ENCODE data around the gene TMEM132E.

Gene TMEM132E

GRCh38 chr17:34665819-34666763 is 86.7 kb downstream of the TMEM132E start:
- DNase-seq, result no peak

GRCh38 chr17:34667656-34668055 is 88.3 kb downstream of the TMEM132E start:
- peak in 4 of 14 donors; percentile 3 to 76 (median 20) for DNase-seq

DNA sequence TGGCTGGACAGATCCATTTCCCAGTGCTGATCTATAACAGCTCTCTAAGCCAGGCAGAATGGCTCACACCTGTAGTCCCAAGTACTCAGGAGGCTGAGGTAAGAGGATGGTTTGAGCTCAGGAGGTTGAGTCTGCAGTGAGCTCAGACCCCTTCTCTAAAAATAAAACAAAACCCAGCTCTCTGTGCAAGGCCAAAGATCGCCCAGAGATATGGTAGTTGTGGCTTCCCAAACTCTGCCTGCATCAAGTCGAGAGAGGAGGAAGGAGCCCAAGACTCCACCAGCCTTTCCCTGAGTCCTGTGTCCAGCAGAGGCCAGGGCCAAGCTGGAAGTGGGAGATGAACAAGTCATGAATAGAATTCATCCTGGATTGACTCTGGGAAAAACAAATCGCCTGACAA is 88.8 kb downstream of the TMEM132E start:
- no peak for DNase-seq

- DNase-seq, result no peak
Measured at GRCh38 chr17:34669511-34669910, 90.1 kb downstream of the TMEM132E start.

DNA sequence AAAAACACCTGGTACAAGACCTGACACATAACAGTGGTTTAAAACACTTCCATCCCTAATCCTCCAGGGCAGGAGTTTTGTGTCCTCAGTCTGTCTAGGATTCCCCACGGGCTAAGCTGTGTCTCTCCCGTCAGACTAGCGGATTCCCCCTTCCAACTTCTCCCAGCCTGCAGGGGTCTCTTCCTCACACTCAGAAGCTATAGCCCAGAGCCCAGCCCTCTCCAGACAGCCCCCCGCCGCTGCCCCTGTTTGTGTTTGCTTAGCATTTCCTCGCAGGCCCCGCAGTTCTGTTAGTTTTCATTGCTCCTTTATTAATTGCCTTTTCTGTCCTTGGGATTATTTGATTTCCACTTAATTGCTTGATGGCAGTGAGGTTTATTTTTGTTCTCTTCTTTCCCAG is 91.2 kb downstream of the TMEM132E start:
- DNase-seq, result no peak

DNA sequence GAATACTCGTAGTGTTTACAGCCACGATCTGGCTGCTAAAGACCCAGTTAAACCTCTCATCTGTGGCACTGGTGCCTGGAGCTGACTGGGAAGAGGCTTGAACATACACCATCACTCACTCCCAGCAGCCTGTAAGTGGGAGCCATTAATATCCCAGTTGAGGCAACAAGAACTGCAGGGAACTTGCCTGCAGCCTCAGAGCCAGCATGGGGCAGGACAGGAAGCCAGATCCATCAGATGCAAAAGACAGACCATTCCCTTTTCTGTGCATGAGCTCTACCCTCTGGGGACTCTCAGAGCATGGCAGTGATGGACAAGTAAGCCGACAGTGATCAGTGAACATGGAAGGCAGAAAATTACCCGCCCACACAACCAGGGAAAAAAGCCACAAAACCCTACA is 91.8 kb downstream of the TMEM132E start:
- no peak for DNase-seq

DNA sequence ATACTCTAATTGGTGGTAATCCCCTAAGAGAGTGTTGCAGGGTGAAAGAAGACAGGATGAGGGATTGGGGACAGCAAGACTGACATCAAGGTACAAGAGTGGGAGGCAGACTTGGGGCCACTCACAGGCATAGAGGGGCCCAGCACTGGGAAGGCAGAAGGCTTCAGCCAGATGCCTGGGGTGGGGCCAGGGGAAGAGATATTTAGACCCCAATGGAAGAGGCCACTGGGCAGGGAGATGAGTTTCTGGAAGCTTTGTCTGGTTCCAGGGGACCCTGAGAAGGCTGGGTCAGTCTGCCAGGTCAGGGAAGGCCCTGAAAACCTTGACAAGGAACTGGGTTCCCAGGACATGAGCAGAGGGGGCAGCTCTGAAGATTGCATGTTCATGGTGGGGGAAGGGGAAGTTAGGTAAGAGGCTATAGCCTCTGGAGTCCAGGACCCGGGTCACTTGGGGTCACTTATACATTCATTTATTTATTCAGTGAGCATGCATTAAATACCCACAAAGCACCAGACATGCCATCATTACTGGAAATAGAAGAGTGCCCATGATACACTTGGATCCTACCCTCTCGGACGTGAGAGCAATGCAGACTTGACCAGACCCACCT is 92.9 kb downstream of the TMEM132E start:
- DNase-seq, result no peak

GRCh38 chr17:34673516-34673915 is 94.1 kb downstream of the TMEM132E start:
- DNase-seq, result peak in 1 of 14 donors; percentile 88

DNA sequence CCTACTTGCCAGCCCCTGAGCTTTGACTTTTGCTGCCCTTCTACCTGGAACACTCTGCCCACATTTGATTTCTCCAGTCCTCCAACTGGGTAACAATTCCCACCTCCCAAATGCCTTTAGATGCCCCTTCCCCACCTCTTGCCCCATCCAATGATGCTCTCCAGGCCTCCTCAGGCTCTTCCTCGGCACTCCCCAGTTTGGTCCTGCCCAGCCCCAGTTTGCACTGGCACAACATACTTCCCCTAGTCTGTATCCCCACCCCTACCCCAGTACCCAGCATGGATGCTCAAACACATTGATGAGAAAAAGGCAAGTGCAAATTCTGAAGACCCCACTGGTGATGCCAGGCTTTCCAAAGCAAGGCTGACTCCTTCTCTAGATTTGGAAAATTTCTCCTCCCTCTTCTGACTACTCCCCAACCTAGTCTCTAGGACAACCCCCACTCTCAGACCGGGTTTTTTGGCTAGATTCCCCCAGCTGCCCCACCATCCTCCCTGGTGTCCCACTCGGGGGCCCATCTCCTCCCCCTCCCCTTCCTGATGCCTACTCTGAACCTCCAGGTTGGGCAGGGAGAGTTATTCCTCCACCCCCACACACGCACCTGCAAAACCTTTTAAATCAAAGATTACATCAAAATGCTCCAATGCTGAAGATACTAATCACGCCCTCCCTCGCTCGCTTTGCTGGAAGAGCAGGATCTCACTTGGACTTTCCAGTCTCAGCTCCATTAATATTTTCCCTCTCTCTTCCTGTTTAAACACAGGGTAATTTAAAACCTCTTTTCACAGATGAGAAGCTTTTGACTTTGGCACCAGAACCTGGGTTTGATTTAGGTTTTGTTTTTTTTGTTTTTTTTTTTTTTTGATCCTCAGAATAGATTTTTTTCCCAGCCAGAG is 94.9 kb downstream of the TMEM132E start:
- no peak for DNase-seq

GRCh38 chr17:34675143-34675542 is 95.8 kb downstream of the TMEM132E start:
- DNase-seq, result no peak

DNA sequence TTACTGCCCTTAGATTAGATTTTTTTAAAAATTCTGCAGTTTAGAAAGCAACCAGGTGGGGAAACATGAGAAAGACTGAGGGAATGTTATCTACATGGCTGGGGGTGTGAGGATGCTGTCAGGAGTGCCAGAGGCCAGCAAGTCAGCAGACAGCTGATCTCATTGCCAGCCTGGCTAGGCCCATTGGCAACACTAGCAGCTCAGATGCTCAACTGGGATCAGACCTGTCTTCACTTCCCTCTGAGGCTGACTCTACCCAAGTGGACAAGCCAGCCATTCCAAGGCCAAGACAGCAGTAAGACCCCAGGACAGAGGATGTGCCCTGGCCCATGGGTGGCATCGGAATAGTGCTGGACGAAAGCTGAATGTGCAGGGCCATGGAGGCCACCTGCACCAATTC is 96.2 kb downstream of the TMEM132E start:
- DNase-seq, result peak in 1 of 14 donors; percentile 27

DNA sequence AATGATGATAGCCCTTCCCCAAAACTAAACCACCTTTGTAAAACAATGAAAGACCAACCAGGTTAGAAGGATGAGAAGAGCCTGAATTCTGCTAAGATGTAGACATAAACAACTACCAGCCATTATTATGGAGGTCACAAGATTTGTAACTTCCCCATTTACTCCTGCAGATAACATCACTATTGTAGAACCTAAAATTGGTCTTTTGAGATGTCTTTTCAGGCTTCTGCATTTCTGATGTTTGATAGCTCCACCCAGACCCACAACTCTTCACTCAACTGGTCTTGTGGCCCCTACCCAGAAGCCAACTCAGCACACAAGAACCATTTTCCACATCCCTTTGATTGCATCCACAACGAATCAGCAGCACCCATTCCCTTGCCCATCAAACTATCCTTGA is 100.8 kb downstream of the TMEM132E start:
- DNase-seq, result no peak

GRCh38 chr17:34682305-34682704 is 102.9 kb downstream of the TMEM132E start:
- DNase-seq, result no peak

DNA sequence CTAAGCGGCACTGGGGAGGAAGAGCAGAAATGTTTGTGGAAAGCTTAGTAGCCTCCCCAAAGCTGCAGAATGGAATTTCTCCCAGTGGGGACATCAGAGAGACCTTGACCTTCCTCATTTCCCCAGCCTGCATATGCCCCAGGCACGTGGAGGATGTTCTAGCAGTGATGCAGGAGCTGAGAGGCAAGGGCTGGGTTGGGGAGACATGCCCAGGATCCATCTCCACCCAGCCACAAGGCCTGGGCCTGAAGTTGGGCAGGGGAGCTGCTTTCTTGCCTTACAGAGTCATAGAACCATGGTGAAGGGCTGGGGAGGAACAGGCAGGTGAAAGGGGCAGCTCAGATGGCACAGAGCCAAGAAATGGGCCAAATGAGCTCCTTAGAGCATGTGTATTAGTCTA is 104.0 kb downstream of the TMEM132E start:
- DNase-seq, result no peak
